Liver (tissue), 9 donors: ENCODE measurements around the gene NELL1. TPM values are rescaled to one million over a fixed set of nuclear protein-coding genes. Genes with fewer than 3 reads are reported as not detected.

ENCODE experiments used
- DNase-seq: peaks from one replicate; pipeline ENCODE4 v3.0.0-alpha.2; 2017; ENCODE audit warnings: low spot score
- H3K27ac ChIP-seq, 2 donors: one replicate each; pipeline ENCODE4 v1.7.0; 2013; ENCODE audit warnings: inconsistent platforms in 2 of 2, low read length in 2 of 2, control low read depth in 1 of 2, low read depth in 1 of 2, mild to moderate bottlenecking in 1 of 2
- H3K27me3 ChIP-seq, 4 donors: one replicate each; pipeline versions ENCODE4 v1.6.1 to v1.7.0; 2013; ENCODE audit warnings: low read length in 3 of 4, inconsistent platforms in 1 of 4, mild to moderate bottlenecking in 1 of 4, moderate library complexity in 1 of 4; ENCODE audit not compliant: control insufficient read depth in 4 of 4, insufficient read depth in 4 of 4
- H3K36me3 ChIP-seq, 4 donors: one replicate each; pipeline versions ENCODE4 v1.6.1 to v1.7.0; 2013; ENCODE audit warnings: low read length in 3 of 4, mild to moderate bottlenecking in 3 of 4, low read depth in 1 of 4, moderate library complexity in 1 of 4; ENCODE audit not compliant: control insufficient read depth in 4 of 4, insufficient read depth in 3 of 4
- H3K4me1 ChIP-seq, 4 donors: one replicate each; pipeline versions ENCODE4 v1.6.1 to v1.7.0; 2013; ENCODE audit warnings: low read length in 3 of 4, mild to moderate bottlenecking in 3 of 4, moderate library complexity in 1 of 4; ENCODE audit not compliant: control insufficient read depth in 4 of 4, insufficient read depth in 4 of 4
- H3K4me3 ChIP-seq, 3 donors: one replicate each; pipeline versions ENCODE4 v1.6.1 to v1.7.0; 2013; ENCODE audit warnings: low read length in 3 of 3, control low read depth in 1 of 3, low read depth in 1 of 3, mild to moderate bottlenecking in 1 of 3
- H3K9ac ChIP-seq, 2 donors: one replicate each; pipeline ENCODE4 v1.7.0; 2013; ENCODE audit warnings: low read length in 2 of 2, mild to moderate bottlenecking in 2 of 2, moderate library complexity in 2 of 2, control low read depth in 1 of 2, low read depth in 1 of 2
- H3K9me3 ChIP-seq, 4 donors: one replicate each; pipeline versions ENCODE4 v1.6.1 to v1.7.0; 2013; ENCODE audit warnings: low read length in 3 of 4; ENCODE audit not compliant: control insufficient read depth in 4 of 4
- ATF3 ChIP-seq: IDR thresholded peaks from 2 replicates; pipeline ENCODE4 v1.6.1; 2016; ENCODE audit warnings: antibody characterized with exemption
- EGR1 ChIP-seq, 2 donors: IDR thresholded peaks; 2 replicates each; pipeline ENCODE4 v1.6.1; 2016 to 2018; ENCODE audit warnings: antibody characterized with exemption in 2 of 2, low read depth in 2 of 2
- FOXA1 ChIP-seq: IDR thresholded peaks from 2 replicates; pipeline ENCODE4 v1.6.1; 2016; ENCODE audit warnings: antibody characterized with exemption
- GABPA ChIP-seq, 2 donors: IDR thresholded peaks in 1 of 2; conservative IDR thresholded peaks in 1 of 2; 2 replicates each; pipeline ENCODE4 v1.6.1; 2016; ENCODE audit warnings: antibody characterized with exemption in 2 of 2, mild to moderate bottlenecking in 1 of 2, moderate library complexity in 1 of 2
- HNF4A ChIP-seq, 2 donors: conservative IDR thresholded peaks; 2 replicates each; pipeline ENCODE4 v1.6.1; 2016; ENCODE audit warnings: antibody characterized with exemption in 2 of 2, mild to moderate bottlenecking in 2 of 2
- HNF4G ChIP-seq: IDR thresholded peaks from 2 replicates; pipeline ENCODE4 v1.6.1; 2016; ENCODE audit warnings: antibody characterized with exemption
- JUND ChIP-seq, 2 donors: IDR thresholded peaks; 2 replicates each; pipeline ENCODE4 v1.6.1; 2016; ENCODE audit warnings: antibody characterized with exemption in 2 of 2
- NR2F2 ChIP-seq: IDR thresholded peaks from 2 replicates; pipeline ENCODE4 v1.6.1; 2016; ENCODE audit warnings: antibody characterized with exemption
- RAD21 ChIP-seq, 2 donors: IDR thresholded peaks; 2 replicates each; pipeline ENCODE4 v1.6.1; 2016; ENCODE audit warnings: antibody characterized with exemption in 2 of 2, mild to moderate bottlenecking in 2 of 2
- RXRA ChIP-seq, 2 donors: IDR thresholded peaks; 2 replicates each; pipeline ENCODE4 v1.6.1; 2017 to 2018; ENCODE audit warnings: antibody characterized with exemption in 2 of 2, mild to moderate bottlenecking in 1 of 2
- SP1 ChIP-seq: IDR thresholded peaks from 2 replicates; pipeline ENCODE4 v1.6.1; 2018; ENCODE audit warnings: antibody characterized with exemption, mild to moderate bottlenecking
- TAF1 ChIP-seq: conservative IDR thresholded peaks from 2 replicates; pipeline ENCODE4 v1.6.1; 2016; ENCODE audit warnings: antibody characterized with exemption, mild to moderate bottlenecking
- ZBTB33 ChIP-seq: IDR thresholded peaks from 2 replicates; pipeline ENCODE4 v1.6.1; 2016; ENCODE audit warnings: antibody characterized with exemption
- WGBS: extraction: QIAGEN DNeasy Blood & Tissue Kit; methylation state at CpG from one replicate; pipeline ENCODE4 v1.1.7; 2013; 5-methylcytosine and 5-hydroxymethylcytosine counted together
- polyA plus RNA-seq, 2 donors: library from polyadenylated mRNA; stranded (reverse) in 1 of 2; unstranded in 1 of 2; fragments of 200-250 nt in 1 of 2; fragments of >200 nt in 1 of 2; fragmentation: Nextera tagmentation in 1 of 2; extraction: Ambion mirVana in 1 of 2; gene quantifications; one replicate each; pipeline versions ENCODE4 v1.2.1 to v1.2.3, GENCODE V29; 2013 to 2015
- total RNA-seq, 2 donors: library from RNA; depleted of rRNA; stranded (reverse); fragments of >200 nt; gene quantifications; one replicate each; pipeline ENCODE4 v1.2.3, GENCODE V29; 2014
- TF ChIP-seq, protein P1 (sequence below): IDR thresholded peaks from 2 replicates; pipeline ENCODE4 v1.6.1; 2016; ENCODE audit warnings: antibody characterized with exemption, mild to moderate bottlenecking
- TF ChIP-seq, protein P2 (sequence below): IDR thresholded peaks from 2 replicates; pipeline ENCODE4 v1.6.1; 2016; ENCODE audit warnings: antibody characterized with exemption
- TF ChIP-seq, protein P3 (sequence below): fragments of 150-350 bp; IDR thresholded peaks from 2 replicates; pipeline ENCODE4 v1.5.1; 2017; ENCODE audit warnings: improper control_type of control experiment, low read depth, low read length; ENCODE audit not compliant: missing input control
- donor health status: healthy.
- donor health status: healthy.
- donor health status: healthy.
- donor health status: healthy.
- donor health status: healthy.

Gene NELL1
- total and polyA plus RNA-seq, 4 donors: not detected

DNA sequence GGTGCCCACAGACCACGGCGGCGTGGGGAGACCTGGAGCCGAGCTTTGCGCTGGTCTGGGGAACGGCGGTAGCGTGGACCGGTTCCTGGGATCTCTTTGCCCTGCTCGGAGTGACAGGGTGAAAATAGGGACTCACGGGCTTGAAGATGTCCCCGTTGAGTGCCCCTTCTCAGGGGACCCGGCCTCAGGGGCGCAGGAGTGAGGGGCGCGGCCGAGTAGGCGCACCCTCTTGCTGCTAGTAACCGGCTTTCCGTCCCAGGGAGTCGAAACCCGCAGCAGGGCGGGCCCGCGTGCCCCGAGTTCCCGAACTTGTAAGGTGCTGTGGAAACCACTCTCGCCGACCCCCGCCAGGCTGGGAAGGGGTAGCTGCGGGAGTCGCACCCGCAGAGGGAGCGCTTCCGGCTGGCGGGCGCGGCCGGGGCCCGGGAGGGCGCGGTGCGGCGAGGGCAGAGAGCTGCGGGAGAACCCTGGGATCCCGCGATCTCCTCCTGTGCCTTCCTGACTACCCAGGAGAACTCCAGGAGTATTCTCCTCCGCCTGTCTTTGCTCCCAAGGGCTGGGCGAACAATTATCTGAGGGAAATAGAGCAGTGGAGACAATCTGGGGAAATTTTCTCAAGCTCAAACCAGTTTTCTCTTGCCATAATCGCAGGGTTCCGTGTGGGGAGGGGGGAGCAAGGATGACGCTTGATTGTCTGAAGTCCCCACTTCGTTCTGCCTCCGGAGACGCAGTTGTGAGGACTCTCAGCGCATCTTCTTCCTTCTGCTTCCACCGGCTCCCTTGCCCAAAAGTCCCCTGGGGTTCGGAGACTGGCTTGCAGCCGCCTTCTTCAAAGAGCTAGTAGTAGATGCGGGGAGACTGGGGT, 666 bp downstream of the NELL1 start:
- Histone ChIP-seq H3K4me3 (peak overlapping the region in 1 of 3 donors; percentile 2), H3K27me3 (peaks cover 6 to 17% (median 10%) of the 10 kb centered on the region in 4 donors), H3K9me3 (no peaks in the 10 kb centered on the region), H3K36me3 (no peaks in the 10 kb centered on the region), H3K4me1 (peaks cover 8 to 16% (median 12%) of the 10 kb centered on the region in 4 donors), H3K27ac (no peak overlapping the region), H3K9ac (no peak overlapping the region)
- TF ChIP-seq FOXA1: no peak
- TF ChIP-seq HNF4G: no peak
- no peak for TF ChIP-seq GABPA (IDR thresholded peaks at IDR 0.05 in 1 of 2, conservative IDR thresholded peaks at IDR 0.05 in 1 of 2)
- no peak for TF ChIP-seq HNF4A (conservative IDR thresholded peaks at IDR 0.05)
- no peak for TF ChIP-seq ZBTB33
- WGBS: 2% methylated on average over 60 of the region's 60 CpGs
- DNase-seq: no peak

GRCh38 chr11:20670932-20671403, 1.6 kb downstream of the NELL1 start:
- H3K36me3 ChIP-seq: no peaks in the 10 kb centered on the region
- no peaks in the 10 kb centered on the region for H3K9me3 ChIP-seq
- no peak for DNase-seq
- no peak overlapping the region for H3K4me3 ChIP-seq
- peaks cover 8 to 16% (median 12%) of the 10 kb centered on the region in 4 donors for H3K4me1 ChIP-seq
- no peak overlapping the region for H3K27ac ChIP-seq
- peaks cover 6 to 17% (median 10%) of the 10 kb centered on the region in 4 donors for H3K27me3 ChIP-seq
- WGBS: 4% methylated on average over 21 of the region's 21 CpGs
- TF ChIP-seq HNF4G (no peak), RXRA (IDR thresholded peaks at IDR 0.05) (no peak), HNF4A (conservative IDR thresholded peaks at IDR 0.05) (no peak), FOXA1 (no peak), SP1 (no peak), EGR1 (IDR thresholded peaks at IDR 0.05; ENCODE audit: low read depth in 2 of 2) (no peak), TAF1 (no peak), NR2F2 (no peak), ATF3 (no peak), RAD21 (IDR thresholded peaks at IDR 0.05) (no peak), JUND (IDR thresholded peaks at IDR 0.05) (no peak)
- TF ChIP-seq, protein P1, sequence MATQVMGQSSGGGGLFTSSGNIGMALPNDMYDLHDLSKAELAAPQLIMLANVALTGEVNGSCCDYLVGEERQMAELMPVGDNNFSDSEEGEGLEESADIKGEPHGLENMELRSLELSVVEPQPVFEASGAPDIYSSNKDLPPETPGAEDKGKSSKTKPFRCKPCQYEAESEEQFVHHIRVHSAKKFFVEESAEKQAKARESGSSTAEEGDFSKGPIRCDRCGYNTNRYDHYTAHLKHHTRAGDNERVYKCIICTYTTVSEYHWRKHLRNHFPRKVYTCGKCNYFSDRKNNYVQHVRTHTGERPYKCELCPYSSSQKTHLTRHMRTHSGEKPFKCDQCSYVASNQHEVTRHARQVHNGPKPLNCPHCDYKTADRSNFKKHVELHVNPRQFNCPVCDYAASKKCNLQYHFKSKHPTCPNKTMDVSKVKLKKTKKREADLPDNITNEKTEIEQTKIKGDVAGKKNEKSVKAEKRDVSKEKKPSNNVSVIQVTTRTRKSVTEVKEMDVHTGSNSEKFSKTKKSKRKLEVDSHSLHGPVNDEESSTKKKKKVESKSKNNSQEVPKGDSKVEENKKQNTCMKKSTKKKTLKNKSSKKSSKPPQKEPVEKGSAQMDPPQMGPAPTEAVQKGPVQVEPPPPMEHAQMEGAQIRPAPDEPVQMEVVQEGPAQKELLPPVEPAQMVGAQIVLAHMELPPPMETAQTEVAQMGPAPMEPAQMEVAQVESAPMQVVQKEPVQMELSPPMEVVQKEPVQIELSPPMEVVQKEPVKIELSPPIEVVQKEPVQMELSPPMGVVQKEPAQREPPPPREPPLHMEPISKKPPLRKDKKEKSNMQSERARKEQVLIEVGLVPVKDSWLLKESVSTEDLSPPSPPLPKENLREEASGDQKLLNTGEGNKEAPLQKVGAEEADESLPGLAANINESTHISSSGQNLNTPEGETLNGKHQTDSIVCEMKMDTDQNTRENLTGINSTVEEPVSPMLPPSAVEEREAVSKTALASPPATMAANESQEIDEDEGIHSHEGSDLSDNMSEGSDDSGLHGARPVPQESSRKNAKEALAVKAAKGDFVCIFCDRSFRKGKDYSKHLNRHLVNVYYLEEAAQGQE: no peak
- TF ChIP-seq, protein P2, sequence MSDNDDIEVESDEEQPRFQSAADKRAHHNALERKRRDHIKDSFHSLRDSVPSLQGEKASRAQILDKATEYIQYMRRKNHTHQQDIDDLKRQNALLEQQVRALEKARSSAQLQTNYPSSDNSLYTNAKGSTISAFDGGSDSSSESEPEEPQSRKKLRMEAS: no peak
- TF ChIP-seq, protein P3, sequence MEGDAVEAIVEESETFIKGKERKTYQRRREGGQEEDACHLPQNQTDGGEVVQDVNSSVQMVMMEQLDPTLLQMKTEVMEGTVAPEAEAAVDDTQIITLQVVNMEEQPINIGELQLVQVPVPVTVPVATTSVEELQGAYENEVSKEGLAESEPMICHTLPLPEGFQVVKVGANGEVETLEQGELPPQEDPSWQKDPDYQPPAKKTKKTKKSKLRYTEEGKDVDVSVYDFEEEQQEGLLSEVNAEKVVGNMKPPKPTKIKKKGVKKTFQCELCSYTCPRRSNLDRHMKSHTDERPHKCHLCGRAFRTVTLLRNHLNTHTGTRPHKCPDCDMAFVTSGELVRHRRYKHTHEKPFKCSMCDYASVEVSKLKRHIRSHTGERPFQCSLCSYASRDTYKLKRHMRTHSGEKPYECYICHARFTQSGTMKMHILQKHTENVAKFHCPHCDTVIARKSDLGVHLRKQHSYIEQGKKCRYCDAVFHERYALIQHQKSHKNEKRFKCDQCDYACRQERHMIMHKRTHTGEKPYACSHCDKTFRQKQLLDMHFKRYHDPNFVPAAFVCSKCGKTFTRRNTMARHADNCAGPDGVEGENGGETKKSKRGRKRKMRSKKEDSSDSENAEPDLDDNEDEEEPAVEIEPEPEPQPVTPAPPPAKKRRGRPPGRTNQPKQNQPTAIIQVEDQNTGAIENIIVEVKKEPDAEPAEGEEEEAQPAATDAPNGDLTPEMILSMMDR: no peak
- H3K9ac ChIP-seq: no peak overlapping the region
